GM19463 (cell line): ENCODE results near the gene CREB3.
A peak's percentile ranks its signal among the peaks of the same experiment; 100 is the strongest.

Experiments
- ATAC-seq: cut with Tn5 transposase; IDR thresholded peaks from one replicate; pipeline ENCODE4 v1.9.1; 2021; ENCODE audit warnings: mild to moderate bottlenecking, moderate library complexity; ENCODE audit not compliant: unreplicated experiment

CREB3 gene

DNA sequence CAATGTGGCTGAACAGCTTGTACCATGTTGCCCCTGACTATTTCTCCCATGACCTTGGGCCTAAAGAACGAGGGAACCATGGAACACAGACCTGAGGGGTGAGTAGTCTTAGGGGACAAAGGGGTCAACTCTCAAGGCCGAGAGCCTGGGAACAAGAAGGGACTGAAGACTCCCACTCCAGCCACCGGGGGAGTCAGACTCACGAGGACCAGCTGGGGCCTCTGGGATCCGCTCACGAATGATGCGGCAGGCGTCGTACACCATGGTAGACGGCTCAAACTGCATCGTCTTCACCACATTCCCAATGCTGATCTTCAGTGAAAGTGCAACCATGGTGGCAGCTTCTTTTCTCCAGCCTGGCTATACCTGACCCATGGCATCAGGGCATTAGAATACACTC, 7.1 kb upstream of the CREB3 start:
- no peak for ATAC-seq

DNA sequence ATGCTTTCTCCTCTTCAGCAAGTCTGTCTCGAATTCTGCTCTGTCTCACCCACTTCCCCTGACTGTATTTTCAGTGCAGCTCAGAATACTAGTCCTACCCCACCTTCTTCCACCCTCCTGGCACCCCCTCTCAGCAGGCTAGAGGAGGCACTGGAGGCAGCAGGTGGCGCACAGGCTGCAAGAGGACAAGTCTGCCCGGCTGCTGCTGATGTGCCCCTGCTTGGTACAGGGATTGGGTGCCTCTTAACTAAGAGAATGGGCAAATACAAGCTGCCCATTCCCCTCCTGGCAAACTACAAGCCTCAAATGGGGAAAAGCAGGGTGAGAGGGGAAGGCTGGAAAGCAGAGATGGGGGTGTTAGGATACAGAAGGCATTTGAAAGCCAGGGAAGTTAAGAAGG, 5.5 kb upstream of the CREB3 start:
- peak; percentile 41 for ATAC-seq

DNA sequence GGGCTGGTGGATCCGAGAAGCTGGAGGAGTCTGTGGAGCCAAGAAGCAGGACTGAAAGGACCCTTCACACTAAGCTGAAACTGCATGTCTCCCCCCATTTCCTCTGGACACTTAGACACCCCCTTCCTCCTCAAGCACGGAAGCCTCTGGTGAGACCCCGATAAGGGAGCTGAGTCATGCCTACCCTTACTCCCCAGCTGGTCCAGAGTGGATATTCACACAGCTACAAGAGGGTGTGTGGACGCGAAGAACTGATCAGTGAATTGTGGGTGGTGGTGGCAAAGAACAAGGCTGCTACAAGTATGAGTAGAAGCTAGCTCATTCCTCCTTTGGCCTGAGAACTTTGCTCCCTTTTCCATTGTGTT, 4.8 kb upstream of the CREB3 start:
- no peak for ATAC-seq

DNA sequence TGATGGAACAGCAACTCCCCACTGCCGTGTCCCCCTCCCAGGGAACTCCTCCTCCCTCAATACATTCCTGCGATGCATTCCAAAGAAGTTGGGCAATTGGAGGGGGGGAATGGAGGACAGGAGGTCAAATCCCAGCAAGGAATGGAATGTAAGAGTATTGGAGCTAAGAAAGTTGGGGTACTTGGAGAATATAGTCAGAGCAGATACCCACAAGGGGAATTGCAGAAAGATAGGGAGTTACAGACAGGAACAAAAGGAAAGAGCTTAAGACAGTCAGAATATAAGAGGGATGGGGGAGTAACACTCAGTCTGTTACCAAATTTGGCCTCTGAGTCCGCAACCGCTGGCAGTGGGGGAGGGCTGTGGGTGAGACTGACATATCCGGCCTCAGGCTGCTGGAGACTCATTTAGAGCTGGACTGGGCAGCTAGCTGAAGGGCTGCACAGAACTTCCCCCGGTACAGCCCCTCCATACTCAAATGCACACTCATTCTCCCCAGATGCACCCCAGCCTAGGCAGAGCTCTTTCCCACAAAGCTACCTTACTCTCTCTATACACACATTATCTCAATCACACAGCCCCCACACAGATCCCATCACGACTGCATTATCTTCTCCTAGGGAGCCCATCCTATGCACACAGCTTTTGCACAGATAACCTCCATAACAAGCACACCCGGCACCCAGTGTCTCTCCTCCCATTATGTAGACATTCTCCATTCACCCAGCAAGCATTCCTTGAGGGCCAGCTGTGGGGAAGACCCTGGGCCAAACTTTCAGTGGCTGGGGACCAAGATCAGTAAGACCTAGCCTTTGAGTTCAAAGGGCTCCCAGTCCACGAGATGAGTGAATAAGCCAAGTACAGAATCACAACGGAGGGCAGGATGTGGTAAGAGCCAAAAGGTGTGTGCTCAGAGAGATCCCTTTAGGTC, 4.2 kb upstream of the CREB3 start:
- ATAC-seq: no peak

DNA sequence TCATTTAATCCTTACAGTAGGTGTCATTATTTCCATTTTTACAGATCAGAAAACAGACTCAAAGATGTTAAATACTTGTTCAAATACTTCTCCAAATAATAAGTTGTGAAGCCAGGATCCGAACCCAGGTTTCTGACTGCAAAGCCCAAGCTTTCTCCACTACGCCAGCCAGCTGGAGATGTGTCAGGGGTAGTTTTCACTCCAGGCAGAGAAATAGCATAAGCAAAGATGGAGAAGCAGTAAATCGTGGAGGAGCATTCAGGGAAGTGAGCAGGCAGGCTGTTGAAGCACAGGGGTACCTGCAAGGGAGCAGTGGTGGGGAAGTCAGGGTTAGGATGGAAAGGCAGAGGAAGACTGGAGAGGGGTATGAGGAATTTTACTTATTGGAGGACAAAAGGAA, 3.4 kb upstream of the CREB3 start:
- no peak for ATAC-seq

DNA sequence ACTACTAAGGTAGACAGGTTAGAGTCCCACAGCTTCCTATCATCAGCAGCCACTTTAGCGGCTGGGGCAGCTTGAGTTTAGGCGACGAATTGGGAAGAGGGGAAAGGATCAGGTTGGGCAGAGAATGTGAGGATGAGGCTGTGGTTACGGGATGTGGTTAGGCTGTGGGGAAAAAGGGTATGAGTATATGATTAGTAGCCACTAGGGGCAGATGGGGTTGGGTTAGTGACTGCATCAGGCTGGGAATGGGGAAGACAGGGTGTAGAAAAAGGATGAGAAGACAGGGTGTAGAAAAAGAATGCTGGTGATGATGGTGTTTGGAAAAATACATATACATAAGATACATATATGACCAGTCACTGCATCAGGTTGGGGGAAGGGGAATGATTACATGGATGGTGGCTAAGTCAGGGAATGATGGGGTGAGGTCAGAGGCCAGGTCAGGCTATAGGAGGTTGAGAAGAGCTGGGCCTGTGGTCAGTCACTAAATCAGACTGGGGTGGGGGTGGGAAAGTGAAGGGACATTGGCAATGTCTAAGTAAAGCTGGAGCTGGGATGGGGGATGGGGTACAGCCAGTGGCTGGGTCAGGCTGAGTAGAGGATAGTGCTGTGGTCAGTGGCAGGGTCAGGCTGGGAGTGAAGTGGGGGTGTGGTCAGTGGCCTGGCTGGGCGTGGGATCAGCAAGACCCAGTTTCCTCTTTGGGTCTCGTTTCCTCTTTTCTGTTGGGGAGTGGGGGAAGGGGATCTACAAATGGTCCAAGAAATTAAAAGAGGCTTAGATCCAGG, 2.6 kb upstream of the CREB3 start:
- ATAC-seq: no peak

DNA sequence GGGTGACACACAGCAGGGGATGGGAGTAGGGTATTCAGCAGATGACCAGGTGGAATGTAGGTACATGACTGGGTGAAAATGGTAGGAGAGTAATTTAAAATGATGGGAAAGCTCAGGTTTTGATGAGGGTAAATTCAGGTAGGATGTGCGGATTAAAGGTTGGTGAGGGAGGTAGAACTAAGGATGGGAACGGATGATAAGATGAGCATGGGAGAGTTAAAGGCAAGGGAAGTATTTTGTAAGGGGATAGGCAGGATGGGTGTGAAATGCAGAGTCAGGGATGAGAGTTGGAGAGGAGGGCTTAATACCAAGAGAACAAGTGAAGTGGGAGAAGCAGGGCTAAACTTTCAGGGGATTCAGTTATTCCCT, 2.0 kb upstream of the CREB3 start:
- ATAC-seq: no peak

DNA sequence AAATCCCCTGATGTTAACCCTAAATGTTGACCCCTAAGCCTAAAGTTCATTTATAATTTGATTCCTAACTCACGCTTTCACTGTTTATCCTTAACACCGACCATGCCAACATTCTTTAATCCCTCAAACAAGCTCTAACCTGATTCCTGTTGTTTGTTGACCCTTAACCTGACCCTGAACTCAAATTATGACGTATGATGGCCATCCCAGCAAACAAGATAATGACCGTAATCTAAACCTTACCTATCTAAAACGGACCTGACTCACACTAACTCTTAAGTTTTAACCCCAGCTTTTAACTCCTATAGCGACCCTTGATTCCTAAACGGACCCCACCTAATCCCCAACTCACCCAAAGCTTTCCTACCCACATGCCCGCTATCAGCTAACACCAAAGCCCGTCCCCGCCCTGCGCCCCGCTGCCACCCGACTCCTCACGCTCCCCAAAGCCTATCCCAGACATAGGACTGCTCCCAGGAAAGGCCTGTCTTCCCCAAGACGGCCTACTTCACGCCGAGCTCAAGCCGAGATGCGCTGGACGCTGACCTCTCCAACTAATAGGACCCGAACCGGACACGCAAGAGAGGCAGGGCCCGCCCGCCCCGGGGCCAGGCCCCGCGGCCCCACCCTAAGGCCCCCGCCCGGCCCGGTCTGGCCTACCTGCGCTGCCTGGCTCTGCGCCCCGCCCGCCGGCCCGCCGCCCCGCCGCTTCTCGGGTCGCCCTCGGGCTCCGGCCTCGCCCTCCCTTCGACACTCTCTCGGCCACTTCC, 866 bp upstream of the CREB3 start:
- no peak for ATAC-seq

DNA sequence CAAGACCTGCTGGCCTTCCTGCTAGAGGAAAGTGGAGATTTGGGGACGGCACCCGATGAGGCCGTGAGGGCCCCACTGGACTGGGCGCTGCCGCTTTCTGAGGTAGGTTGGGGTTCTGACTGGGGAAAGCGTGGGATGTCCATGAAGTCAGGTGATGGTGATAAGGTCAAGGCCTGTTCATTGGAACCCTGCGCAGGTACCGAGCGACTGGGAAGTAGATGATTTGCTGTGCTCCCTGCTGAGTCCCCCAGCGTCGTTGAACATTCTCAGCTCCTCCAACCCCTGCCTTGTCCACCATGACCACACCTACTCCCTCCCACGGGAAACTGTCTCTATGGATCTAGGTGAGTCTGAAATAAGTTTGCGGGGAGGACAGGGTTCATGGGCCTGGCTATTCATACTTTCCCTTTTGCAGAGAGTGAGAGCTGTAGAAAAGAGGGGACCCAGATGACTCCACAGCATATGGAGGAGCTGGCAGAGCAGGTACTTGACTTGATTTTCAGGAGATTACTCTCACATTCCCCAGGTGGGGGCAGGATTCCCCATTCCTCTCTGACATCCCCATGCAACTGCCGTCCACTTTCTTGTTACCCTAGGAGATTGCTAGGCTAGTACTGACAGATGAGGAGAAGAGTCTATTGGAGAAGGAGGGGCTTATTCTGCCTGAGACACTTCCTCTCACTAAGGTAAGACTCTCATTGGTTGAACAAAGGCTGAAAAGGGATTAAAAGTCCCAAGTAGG, 505 bp downstream of the CREB3 start:
- ATAC-seq: no peak

DNA sequence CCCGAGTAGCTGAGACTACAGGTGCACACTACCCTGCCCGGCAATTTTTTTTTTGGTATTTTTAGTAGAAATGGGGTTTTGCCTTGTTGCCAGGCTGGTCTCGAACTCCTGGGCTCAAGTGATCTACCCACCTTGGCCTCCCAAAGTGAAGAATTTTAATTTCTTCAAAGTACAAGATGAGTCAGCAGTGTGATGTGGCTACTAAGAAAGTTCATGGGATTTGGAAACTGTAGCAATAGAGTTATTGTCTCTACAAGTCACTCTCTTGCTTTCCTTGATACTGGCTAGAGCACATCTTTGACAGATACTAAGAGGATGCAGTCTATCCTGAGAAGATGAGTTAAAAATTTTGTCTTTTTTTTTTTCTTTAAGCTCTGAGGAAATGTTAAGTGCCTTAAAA, 1.6 kb downstream of the CREB3 start:
- no peak for ATAC-seq

DNA sequence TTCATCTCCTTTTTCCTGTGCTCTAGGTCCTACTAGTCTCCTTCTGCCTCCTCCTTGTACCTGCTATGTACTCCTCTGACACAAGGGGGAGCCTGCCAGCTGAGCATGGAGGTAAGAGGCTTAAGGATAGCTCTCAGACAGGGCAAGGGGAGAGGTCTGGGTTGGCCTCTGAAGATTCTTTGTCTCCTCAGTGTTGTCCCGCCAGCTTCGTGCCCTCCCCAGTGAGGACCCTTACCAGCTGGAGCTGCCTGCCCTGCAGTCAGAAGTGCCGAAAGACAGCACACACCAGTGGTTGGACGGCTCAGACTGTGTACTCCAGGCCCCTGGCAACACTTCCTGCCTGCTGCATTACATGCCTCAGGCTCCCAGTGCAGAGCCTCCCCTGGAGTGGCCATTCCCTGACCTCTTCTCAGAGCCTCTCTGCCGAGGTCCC, 3.8 kb downstream of the CREB3 start:
- ATAC-seq: no peak

DNA sequence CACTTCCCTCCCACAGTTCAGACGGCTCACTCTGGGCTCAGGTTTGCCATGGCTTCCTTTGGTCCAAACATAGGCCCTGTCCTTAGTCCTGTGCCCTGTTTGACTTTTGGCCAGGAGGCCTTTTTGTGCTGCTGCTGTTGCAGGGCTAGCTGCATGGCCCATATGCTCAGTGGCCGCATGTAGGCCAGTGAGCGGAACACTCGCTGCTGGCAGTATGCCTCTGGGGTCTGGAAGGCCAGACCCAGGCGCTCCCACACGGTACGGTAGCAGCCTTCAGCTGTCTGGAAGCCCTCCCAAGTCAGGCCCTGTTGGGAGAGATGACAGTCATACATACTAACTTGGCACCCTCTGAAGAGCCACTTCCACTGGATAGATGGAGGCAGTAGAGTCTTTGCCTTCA, 4.7 kb downstream of the CREB3 start:
- ATAC-seq: no peak

DNA sequence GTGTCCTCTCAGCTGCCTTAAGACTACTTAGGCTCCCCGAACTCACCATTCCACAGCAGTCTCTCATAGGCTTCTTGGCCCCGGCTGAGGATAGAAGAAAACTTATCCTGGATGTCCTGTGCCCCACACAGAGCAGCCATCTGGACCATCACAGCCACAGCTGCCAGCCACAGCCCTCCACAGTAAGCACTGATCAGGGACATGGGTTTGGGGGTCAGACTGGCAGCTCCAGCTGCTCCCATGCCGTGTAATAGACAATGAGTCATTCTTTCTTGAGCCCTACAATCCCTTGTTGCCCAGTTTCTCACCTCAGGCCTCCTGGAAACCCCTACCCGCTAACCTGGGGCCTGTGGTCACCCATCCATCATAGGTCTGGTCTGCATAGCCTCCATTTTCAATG, 5.7 kb downstream of the CREB3 start:
- ATAC-seq: no peak

DNA sequence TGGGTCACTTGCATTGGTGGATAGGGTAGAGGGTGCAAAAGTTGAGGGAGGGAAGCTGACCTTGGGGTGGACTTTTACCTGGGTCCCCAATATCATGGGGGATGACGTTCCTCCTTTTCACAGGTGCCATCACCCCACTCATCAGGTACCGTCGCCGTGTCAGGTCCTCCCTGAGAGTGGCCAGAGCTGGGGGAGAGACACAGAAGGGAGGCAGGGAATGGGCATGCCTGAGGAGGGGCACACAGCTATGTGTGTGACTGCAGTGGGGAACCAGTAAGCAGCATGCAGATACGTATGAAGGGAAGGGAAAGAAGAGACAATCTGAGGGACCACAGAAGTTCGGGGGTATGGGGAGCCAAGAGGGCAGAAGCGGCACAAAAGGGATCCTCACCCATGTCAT, 6.5 kb downstream of the CREB3 start:
- no peak for ATAC-seq

DNA sequence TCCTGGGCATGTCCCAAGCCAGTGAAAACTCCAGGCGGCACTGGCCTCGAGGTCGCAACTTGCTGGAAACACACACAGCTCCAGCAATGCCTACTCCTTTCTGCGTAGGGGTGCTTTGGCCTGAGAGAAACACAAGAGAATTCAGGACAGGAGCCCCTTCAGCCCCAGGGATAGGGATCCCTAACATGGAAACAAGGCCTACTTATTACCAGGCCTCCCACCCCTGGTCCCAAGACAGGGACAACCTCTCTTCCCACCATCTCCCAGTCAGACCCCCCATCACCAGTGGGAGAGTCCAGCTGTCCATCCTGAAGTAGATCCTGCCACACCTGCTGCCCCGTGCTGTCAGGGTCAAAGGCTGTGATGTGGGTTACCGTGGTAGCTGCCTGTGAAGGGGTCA, 7.8 kb downstream of the CREB3 start:
- ATAC-seq: no peak

DNA sequence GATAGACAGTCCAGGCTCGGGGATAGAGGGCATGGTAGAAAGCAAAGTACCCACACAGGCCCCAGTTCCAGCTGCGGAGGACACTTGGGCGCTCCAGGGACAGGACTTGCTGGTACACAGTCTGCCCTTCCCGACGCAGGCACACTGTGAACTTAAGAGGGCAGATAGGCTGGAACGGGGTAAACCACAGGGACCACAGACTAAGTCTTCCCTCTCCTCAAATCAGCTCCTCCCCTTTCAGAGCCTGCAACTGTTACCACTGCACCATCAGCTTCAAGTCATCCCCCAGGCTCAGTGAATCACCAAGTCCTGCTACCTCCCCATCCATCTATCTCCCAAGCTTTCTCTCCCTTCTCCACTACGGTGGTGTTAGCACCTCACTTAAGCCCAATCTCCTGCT, 9.3 kb downstream of the CREB3 start:
- ATAC-seq: no peak

DNA sequence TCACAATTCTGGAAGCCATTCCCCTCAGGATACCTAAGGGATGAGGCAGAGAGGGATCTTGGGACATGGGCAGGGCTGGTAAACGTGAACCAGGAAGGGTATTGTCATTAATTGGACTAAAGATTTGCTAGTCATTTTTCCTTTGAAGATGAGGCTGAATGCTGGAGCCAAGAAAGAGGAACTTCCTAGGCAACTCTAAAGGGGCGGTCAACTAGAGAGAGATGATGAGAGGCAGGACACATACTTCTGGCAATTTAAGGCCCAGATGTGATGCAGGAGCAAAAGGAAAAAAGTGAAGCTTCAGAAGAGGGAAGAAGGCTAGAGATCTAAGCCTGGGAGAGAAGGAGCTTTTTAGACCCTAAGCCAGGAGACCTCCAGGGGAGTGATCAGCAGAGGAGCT, 11.0 kb downstream of the CREB3 start:
- ATAC-seq: no peak

DNA sequence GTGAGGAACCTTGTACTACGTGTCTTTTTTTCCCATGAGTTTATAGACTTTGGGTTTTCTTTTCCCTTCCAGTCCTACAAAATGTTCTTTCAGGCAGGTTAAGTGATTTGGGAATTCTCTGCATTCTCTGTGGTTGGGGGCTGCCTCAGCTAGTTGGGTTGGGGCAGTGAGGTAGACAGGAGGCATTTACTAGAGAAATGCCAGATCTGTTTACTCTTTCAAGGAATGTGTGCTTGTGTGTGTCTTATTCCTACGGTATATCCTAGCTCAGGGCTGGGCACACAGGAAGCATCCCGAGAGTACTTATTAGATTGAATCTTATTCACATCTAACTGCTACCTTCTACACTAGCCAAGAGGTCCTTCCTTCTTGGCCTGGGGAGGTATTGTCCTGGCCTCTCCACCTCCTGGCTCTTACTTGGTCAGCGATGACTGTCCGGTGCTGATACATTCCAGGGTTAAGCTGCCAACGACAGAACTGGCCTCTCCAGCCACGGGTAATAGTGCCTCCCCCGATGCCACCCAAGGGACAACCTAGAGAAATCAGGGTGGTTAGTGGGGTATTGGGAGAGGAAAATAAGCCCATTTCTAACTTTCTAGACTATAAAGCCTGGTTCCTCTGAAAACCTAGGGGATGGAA, 11.5 kb downstream of the CREB3 start:
- no peak for ATAC-seq

DNA sequence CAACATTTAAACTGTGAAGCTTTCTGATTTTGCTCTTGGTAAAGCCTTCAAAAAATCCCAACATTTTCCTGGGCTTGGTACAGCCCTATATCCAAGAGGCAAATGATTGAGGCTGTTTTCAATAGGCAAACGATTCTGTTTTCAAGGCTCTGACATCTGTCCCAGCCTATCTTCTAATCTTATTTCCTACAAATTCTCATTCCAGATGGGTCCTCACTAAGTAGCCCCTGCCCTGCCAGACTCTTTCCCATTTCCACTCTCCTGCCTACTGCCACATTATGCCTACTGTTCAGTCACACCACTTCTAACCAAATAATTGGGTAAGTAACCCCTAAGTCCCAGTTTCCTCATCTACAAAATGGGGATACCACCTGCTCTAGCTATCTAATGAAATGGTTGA, 13.1 kb downstream of the CREB3 start:
- ATAC-seq: no peak

DNA sequence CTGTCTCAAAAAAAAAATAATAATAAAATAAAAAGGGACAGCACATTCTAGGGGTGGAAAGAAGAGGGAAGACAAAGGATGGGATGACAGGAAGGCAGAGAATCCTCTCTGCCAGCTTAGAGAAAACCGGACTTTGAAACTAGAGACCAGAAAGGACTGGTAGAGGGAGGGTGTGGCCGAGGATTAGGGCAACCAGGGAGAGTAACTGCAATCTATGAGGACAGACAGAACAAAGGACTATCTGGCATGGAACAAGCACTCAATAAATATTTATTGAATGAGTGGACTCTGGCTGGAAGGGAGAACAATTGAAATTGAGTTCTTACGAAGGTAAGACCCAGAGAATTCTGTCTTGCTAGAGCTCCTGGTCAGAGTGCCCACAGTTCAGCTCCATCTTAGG, 14.1 kb downstream of the CREB3 start:
- ATAC-seq: no peak
